Measurements from ENCODE around the gene TBC1D28. TPM values are rescaled to one million over a fixed set of nuclear protein-coding genes. Genes with fewer than 3 reads are reported as not detected.
A peak's percentile ranks its signal among the peaks of the same experiment; 100 is the strongest.
"Not testable (repeated sequence)": the region's sequence is repeated elsewhere in the genome, so short reads cannot be mapped to it uniquely, and the experiment has no call there.

TBC1D28 gene
- total and polyA plus RNA-seq, 2 donors (not counting 1 experiment from before 2014, with no cell fraction given): not detected

- H3K9me3 Mint-ChIP-seq (ENCODE audit: insufficient read depth); H3K27me3 ChIP-seq (replicated peaks in 1 of 4; ENCODE audit: control extremely low read depth in 1 of 4, control insufficient read depth in 3 of 4, insufficient read depth in 4 of 4, low read length in 3 of 4); H3K4me2 ChIP-seq (replicated peaks; ENCODE audit: low read depth, low read length, poor library complexity, severe bottlenecking); H3K79me2 ChIP-seq (ENCODE audit: control insufficient read depth, insufficient read depth, low read length); H4K20me1 ChIP-seq (ENCODE audit: control insufficient read depth, insufficient read depth, low read length, poor library complexity, severe bottlenecking); intact Hi-C loops (cut with micrococcal nuclease); H3K4me3 Mint-ChIP-seq; ATAC-seq (ENCODE audit: low read depth); H3K36me3 ChIP-seq (replicated peaks in 1 of 2; ENCODE audit: control extremely low read depth in 1 of 2, control insufficient read depth in 1 of 2, extremely low read depth in 1 of 2, insufficient read depth in 2 of 2, low read length in 1 of 2); H3K4me3 ChIP-seq (ENCODE audit: control extremely low read depth in 1 of 5, extremely low read depth in 1 of 5, insufficient read depth in 1 of 5, low read depth in 2 of 5, low read length in 4 of 5); DNase-seq; H3K9me3 ChIP-seq (ENCODE audit: control extremely low read depth in 1 of 3, control insufficient read depth in 2 of 3, insufficient read depth in 1 of 3, low read length in 2 of 3); H2AFZ ChIP-seq (ENCODE audit: insufficient read depth, low read depth, low read length, poor library complexity, severe bottlenecking); H3K27ac ChIP-seq (ENCODE audit: low read length in 2 of 2); H3K27ac Mint-ChIP-seq; H3K4me1 ChIP-seq (ENCODE audit: control insufficient read depth in 2 of 2, insufficient read depth in 2 of 2, low read length in 2 of 2); H3K9ac ChIP-seq (ENCODE audit: low read length); POLR2A ChIA-PET; H3K4me1 Mint-ChIP-seq: not testable (repeated sequence)
- 89% methylated on average over 4 of the region's 13 CpGs for WGBS (ENCODE audit: insufficient coverage)
- peaks cover 16% of the 10 kb centered on the region for H3K27me3 Mint-ChIP-seq
- CTCF ChIA-PET: interaction anchor here (1.3 kb wide), 1 partner anchor 13 kb away, joined by 4 read pairs; no protein-coding TSS in a partner anchor
Observed at GRCh38 chr17:18638357-18638756, 5.8 kb downstream of the TBC1D28 start.

GRCh38 chr17:18636237-18636636 lies 8.0 kb downstream of the TBC1D28 start:
- POLR2A ChIA-PET: not testable (repeated sequence)

GRCh38 chr17:18635773-18636172 lies 8.4 kb downstream of the TBC1D28 start:
- H3K9me3 Mint-ChIP-seq (ENCODE audit: insufficient read depth); POLR2A ChIA-PET; DNase-seq; H3K27ac ChIP-seq (ENCODE audit: low read length in 2 of 2); CTCF ChIA-PET; H3K27me3 ChIP-seq (replicated peaks in 1 of 4; ENCODE audit: control extremely low read depth in 1 of 4, control insufficient read depth in 3 of 4, insufficient read depth in 4 of 4, low read length in 3 of 4); H3K9ac ChIP-seq (ENCODE audit: low read length); intact Hi-C loops (cut with micrococcal nuclease); ATAC-seq (ENCODE audit: low read depth); H3K36me3 ChIP-seq (replicated peaks in 1 of 2; ENCODE audit: control extremely low read depth in 1 of 2, control insufficient read depth in 1 of 2, extremely low read depth in 1 of 2, insufficient read depth in 2 of 2, low read length in 1 of 2); H3K79me2 ChIP-seq (ENCODE audit: control insufficient read depth, insufficient read depth, low read length); H3K4me1 ChIP-seq (ENCODE audit: control insufficient read depth in 2 of 2, insufficient read depth in 2 of 2, low read length in 2 of 2); H3K4me3 ChIP-seq (ENCODE audit: control extremely low read depth in 1 of 5, extremely low read depth in 1 of 5, insufficient read depth in 1 of 5, low read depth in 2 of 5, low read length in 4 of 5); H4K20me1 ChIP-seq (ENCODE audit: control insufficient read depth, insufficient read depth, low read length, poor library complexity, severe bottlenecking); H2AFZ ChIP-seq (ENCODE audit: insufficient read depth, low read depth, low read length, poor library complexity, severe bottlenecking); H3K9me3 ChIP-seq (ENCODE audit: control extremely low read depth in 1 of 3, control insufficient read depth in 2 of 3, insufficient read depth in 1 of 3, low read length in 2 of 3); H3K4me2 ChIP-seq (replicated peaks; ENCODE audit: low read depth, low read length, poor library complexity, severe bottlenecking); H3K27ac Mint-ChIP-seq; H3K4me3 Mint-ChIP-seq; H3K4me1 Mint-ChIP-seq: not testable (repeated sequence)
- WGBS (ENCODE audit: insufficient coverage): 42% methylated on average over 4 of the region's 7 CpGs
- peaks cover 16% of the 10 kb centered on the region for H3K27me3 Mint-ChIP-seq

More at GRCh38 chr17:18636237-18636636, 8.0 kb downstream of the TBC1D28 start:
- H3K27me3 ChIP-seq (replicated peaks in 1 of 4; ENCODE audit: control extremely low read depth in 1 of 4, control insufficient read depth in 3 of 4, insufficient read depth in 4 of 4, low read length in 3 of 4); H3K4me1 Mint-ChIP-seq; intact Hi-C loops (cut with micrococcal nuclease); H2AFZ ChIP-seq (ENCODE audit: insufficient read depth, low read depth, low read length, poor library complexity, severe bottlenecking); H3K4me2 ChIP-seq (replicated peaks; ENCODE audit: low read depth, low read length, poor library complexity, severe bottlenecking); H3K9ac ChIP-seq (ENCODE audit: low read length); H3K4me3 ChIP-seq (ENCODE audit: control extremely low read depth in 1 of 5, extremely low read depth in 1 of 5, insufficient read depth in 1 of 5, low read depth in 2 of 5, low read length in 4 of 5); H3K79me2 ChIP-seq (ENCODE audit: control insufficient read depth, insufficient read depth, low read length); H4K20me1 ChIP-seq (ENCODE audit: control insufficient read depth, insufficient read depth, low read length, poor library complexity, severe bottlenecking); H3K4me1 ChIP-seq (ENCODE audit: control insufficient read depth in 2 of 2, insufficient read depth in 2 of 2, low read length in 2 of 2); H3K9me3 ChIP-seq (ENCODE audit: control extremely low read depth in 1 of 3, control insufficient read depth in 2 of 3, insufficient read depth in 1 of 3, low read length in 2 of 3); H3K27ac ChIP-seq (ENCODE audit: low read length in 2 of 2); CTCF ChIA-PET; H3K9me3 Mint-ChIP-seq (ENCODE audit: insufficient read depth); ATAC-seq (ENCODE audit: low read depth); H3K4me3 Mint-ChIP-seq; H3K27ac Mint-ChIP-seq; H3K36me3 ChIP-seq (replicated peaks in 1 of 2; ENCODE audit: control extremely low read depth in 1 of 2, control insufficient read depth in 1 of 2, extremely low read depth in 1 of 2, insufficient read depth in 2 of 2, low read length in 1 of 2): not testable (repeated sequence)
- 71% methylated on average over 7 of the region's 7 CpGs for WGBS (ENCODE audit: insufficient coverage)
- H3K27me3 Mint-ChIP-seq: peaks cover 16% of the 10 kb centered on the region
- DNase-seq: peak; percentile 11

DNA sequence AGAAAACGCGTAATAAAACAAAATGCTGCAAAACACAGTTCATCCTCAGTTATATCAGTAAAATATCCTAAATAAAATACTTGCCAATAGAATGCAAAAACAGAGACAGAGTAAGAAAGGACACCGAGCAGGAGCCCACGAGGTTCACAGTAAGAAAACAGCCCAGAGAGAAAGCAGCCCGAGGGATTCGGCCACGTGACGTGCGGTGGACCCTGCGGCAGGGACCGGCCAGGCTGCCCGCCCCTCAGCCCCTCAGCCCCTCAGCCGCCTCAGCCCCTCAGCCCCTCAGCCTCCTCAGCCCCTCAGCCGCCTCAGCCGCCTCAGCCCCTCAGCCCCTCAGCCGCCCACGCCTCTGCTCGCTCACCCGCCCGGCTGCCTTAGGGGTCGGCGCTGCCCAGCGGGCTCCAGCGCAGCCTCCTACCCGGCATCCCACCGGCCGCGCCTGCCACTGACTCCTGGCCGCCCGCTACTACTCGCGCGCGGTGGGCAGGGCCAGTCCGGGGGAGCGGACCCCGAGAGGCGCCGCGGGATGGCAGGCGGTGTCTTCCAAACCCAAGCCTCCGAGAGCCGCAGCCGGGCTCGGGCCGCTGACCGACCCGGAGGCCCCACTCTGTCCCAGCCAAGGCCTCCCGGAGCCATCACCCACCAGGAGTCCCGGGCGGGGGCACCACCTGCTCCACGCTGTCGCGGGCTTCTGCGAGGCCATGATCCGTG lies 9.5 kb downstream of the TBC1D28 start:
- peak; percentile 17 for DNase-seq
- H3K9me3 Mint-ChIP-seq (ENCODE audit: insufficient read depth); H3K4me1 Mint-ChIP-seq; POLR2A ChIA-PET; H3K4me3 ChIP-seq (ENCODE audit: control extremely low read depth in 1 of 5, extremely low read depth in 1 of 5, insufficient read depth in 1 of 5, low read depth in 2 of 5, low read length in 4 of 5); H3K9me3 ChIP-seq (ENCODE audit: control extremely low read depth in 1 of 3, control insufficient read depth in 2 of 3, insufficient read depth in 1 of 3, low read length in 2 of 3); H3K4me2 ChIP-seq (replicated peaks; ENCODE audit: low read depth, low read length, poor library complexity, severe bottlenecking); H3K9ac ChIP-seq (ENCODE audit: low read length); CTCF ChIA-PET; H2AFZ ChIP-seq (ENCODE audit: insufficient read depth, low read depth, low read length, poor library complexity, severe bottlenecking); ATAC-seq (ENCODE audit: low read depth); intact Hi-C loops (cut with micrococcal nuclease); H3K4me1 ChIP-seq (ENCODE audit: control insufficient read depth in 2 of 2, insufficient read depth in 2 of 2, low read length in 2 of 2); H3K27ac ChIP-seq (ENCODE audit: low read length in 2 of 2); H4K20me1 ChIP-seq (ENCODE audit: control insufficient read depth, insufficient read depth, low read length, poor library complexity, severe bottlenecking); H3K36me3 ChIP-seq (replicated peaks in 1 of 2; ENCODE audit: control extremely low read depth in 1 of 2, control insufficient read depth in 1 of 2, extremely low read depth in 1 of 2, insufficient read depth in 2 of 2, low read length in 1 of 2); H3K27me3 ChIP-seq (replicated peaks in 1 of 4; ENCODE audit: control extremely low read depth in 1 of 4, control insufficient read depth in 3 of 4, insufficient read depth in 4 of 4, low read length in 3 of 4); H3K79me2 ChIP-seq (ENCODE audit: control insufficient read depth, insufficient read depth, low read length); H3K27ac Mint-ChIP-seq: not testable (repeated sequence)
- peaks cover 16% of the 10 kb centered on the region for H3K27me3 Mint-ChIP-seq
- WGBS (ENCODE audit: insufficient coverage): 10% methylated on average over 54 of the region's 56 CpGs
- H3K4me3 Mint-ChIP-seq: peak overlapping the region; percentile 64
